HCT116 (cell line): ENCODE measurements around the gene MISP. TPM values are rescaled to one million over a fixed set of nuclear protein-coding genes. Genes with fewer than 3 reads are reported as not detected.

ENCODE experiments used
- ATAC-seq: fragments of 200-7000 bp; cut with Tn5 transposase; 2 replicates; pipeline ENCODE4 v1.9.1; 2020; ENCODE audit warnings: mild to moderate bottlenecking, moderate library complexity
- BruUV-seq: library from RNA; stranded (reverse); fragments of 400-500 nt; replicated peaks from 2 replicates; lab custom pipeline; 2021; lab: Mats Ljungman, UMichigan
- CTCF ChIA-PET: fragments of 300-600 bp; sonication (Branson Sonifier 250); formaldehyde crosslinking; loops from one replicate; lab custom pipeline; 2021; ENCODE audit warnings: antibody characterized with exemption; lab: Charles Lee
- POLR2A ChIA-PET: fragments of 300-600, 350-600 bp; sonication (Branson Sonifier 250); formaldehyde crosslinking; loops from one replicate; lab custom pipeline; 2021; ENCODE audit warnings: antibody characterized with exemption; lab: Charles Lee
- RAD21 ChIA-PET, 2 experiments: fragments of 300-600 bp; sonication (Branson Sonifier 250); formaldehyde crosslinking; loops; one replicate each; lab custom pipeline; 2023; ENCODE audit warnings: low total read pairs in 2 of 2; ENCODE audit not compliant: uncharacterized antibody in 2 of 2, unreplicated experiment in 2 of 2, low non-redundant PET in 1 of 2; lab: Charles Lee
- DNase-seq: peaks from one replicate; pipeline ENCODE4 v3.0.0-alpha.2; 2010; ENCODE audit warnings: low read depth, low spot score
- H2AFZ ChIP-seq: fragments of 200-600 bp; shearing (Covaris generic), sonication (generic); 2 replicates; pipeline ENCODE4 v1.6.1; 2017; ENCODE audit warnings: low read depth, mixed run types, mixed read lengths, antibody characterized with exemption, low read length; ENCODE audit not compliant: poor library complexity, severe bottlenecking
- H3K27ac ChIP-seq: 2 replicates; pipeline ENCODE4 v1.5.1; 2012; ENCODE audit warnings: low read depth, low read length
- H3K27me3 ChIP-seq: fragments of 200-600 bp; sonication (generic); 2 replicates; pipeline ENCODE4 v1.6.1; 2016; ENCODE audit warnings: mixed run types, low read length, mixed read lengths; ENCODE audit not compliant: insufficient read depth
- H3K36me3 ChIP-seq, 2 experiments: fragments of 200-500 bp in 1 of 2; fragments of 200-600 bp in 1 of 2; sonication (Bioruptor generic) in 1 of 2; sonication (generic) in 1 of 2; 2 replicates each; pipeline versions ENCODE4 v1.5.1 to v1.6.1; 2014 to 2016; ENCODE audit warnings: low read length in 2 of 2, inconsistent platforms in 1 of 2, mixed read lengths in 1 of 2, mixed run types in 1 of 2; ENCODE audit not compliant: insufficient read depth in 2 of 2, control insufficient read depth in 1 of 2
- H3K4me1 ChIP-seq, 2 experiments: fragments of 200-600 bp in 1 of 2; sonication (generic) in 1 of 2; 2 replicates each; pipeline versions ENCODE4 v1.5.1 to v1.6.1; 2012 to 2017; ENCODE audit warnings: low read length in 2 of 2, inconsistent platforms in 1 of 2, mild to moderate bottlenecking in 1 of 2, mixed read lengths in 1 of 2, mixed run types in 1 of 2, moderate library complexity in 1 of 2; ENCODE audit not compliant: insufficient read depth in 2 of 2, control insufficient read depth in 1 of 2
- H3K4me2 ChIP-seq: fragments of 200-600 bp; sonication (generic); 2 replicates; pipeline ENCODE4 v1.6.1; 2017; ENCODE audit warnings: mixed run types, low read length, mixed read lengths
- H3K4me3 ChIP-seq, 2 experiments: fragments of 200-600 bp in 1 of 2; sonication (generic) in 1 of 2; replicated peaks in 1 of 2; 2 replicates each; pipeline ENCODE4 v1.5.1; 2011 to 2016; ENCODE audit warnings: low read length in 2 of 2, control low read depth in 1 of 2, low read depth in 1 of 2, mild to moderate bottlenecking in 1 of 2, mixed read lengths in 1 of 2, mixed run types in 1 of 2
- H3K79me2 ChIP-seq: fragments of 200-600 bp; sonication (generic); 2 replicates; pipeline ENCODE4 v1.6.1; 2017; ENCODE audit warnings: mild to moderate bottlenecking, mixed run types, low read length, moderate library complexity, mixed read lengths; ENCODE audit not compliant: insufficient read depth
- H3K9ac ChIP-seq: fragments of 200-600 bp; sonication (generic); 2 replicates; pipeline ENCODE4 v1.6.1; 2016; ENCODE audit warnings: low read length, mixed read lengths
- H3K9me2 ChIP-seq: fragments of 200-600 bp; sonication (generic), shearing (Covaris generic); 2 replicates; pipeline ENCODE4 v1.6.1; 2017; ENCODE audit warnings: mixed run types, mild to moderate bottlenecking, moderate library complexity; ENCODE audit not compliant: insufficient read depth
- H3K9me3 ChIP-seq, 2 experiments: fragments of 200-500 bp in 1 of 2; fragments of 200-600 bp in 1 of 2; sonication (Bioruptor generic) in 1 of 2; sonication (generic) in 1 of 2; 2 replicates each; pipeline ENCODE4 v1.6.1; 2014 to 2017; ENCODE audit warnings: low read length in 2 of 2, mixed read lengths in 2 of 2, inconsistent platforms in 1 of 2, low read depth in 1 of 2, mild to moderate bottlenecking in 1 of 2, mixed run types in 1 of 2, moderate library complexity in 1 of 2; ENCODE audit not compliant: control insufficient read depth in 1 of 2, insufficient read depth in 1 of 2
- H4K20me1 ChIP-seq: fragments of 200-600 bp; sonication (generic), shearing (Covaris generic); 2 replicates; pipeline ENCODE4 v1.6.1; 2017; ENCODE audit warnings: mixed run types, mild to moderate bottlenecking, moderate library complexity; ENCODE audit not compliant: insufficient read depth
- EGR1 ChIP-seq: IDR thresholded peaks from 2 replicates; pipeline ENCODE4 v1.6.1; 2012; ENCODE audit warnings: low read depth
- EZH2phosphoT487 ChIP-seq: fragments of 200-600 bp; IDR thresholded peaks from 2 replicates; pipeline ENCODE4 v1.6.1; 2018; ENCODE audit warnings: antibody characterized with exemption, borderline replicate concordance
- JUND ChIP-seq: IDR thresholded peaks from 2 replicates; pipeline ENCODE4 v1.6.1; 2012
- POLR2A ChIP-seq: IDR thresholded peaks from 2 replicates; pipeline ENCODE4 v1.7.0; 2011; ENCODE audit warnings: borderline replicate concordance; ENCODE audit not compliant: insufficient read depth, insufficient read length; ENCODE audit errors: extremely low read depth
- RAD21 ChIP-seq: IDR thresholded peaks from 2 replicates; pipeline ENCODE4 v1.6.1; 2012; ENCODE audit warnings: low read depth, mild to moderate bottlenecking
- SIN3A ChIP-seq: IDR thresholded peaks from 2 replicates; pipeline ENCODE4 v1.6.1; 2012; ENCODE audit warnings: low read depth
- SP1 ChIP-seq: IDR thresholded peaks from 2 replicates; pipeline ENCODE4 v1.6.1; 2012; ENCODE audit warnings: low read depth
- SRF ChIP-seq: IDR thresholded peaks from 2 replicates; pipeline ENCODE4 v1.6.1; 2012; ENCODE audit warnings: low read depth
- TCF7L2 ChIP-seq: IDR thresholded peaks from 2 replicates; pipeline ENCODE4 v1.7.0; 2011; ENCODE audit warnings: borderline replicate concordance, inconsistent platforms; ENCODE audit not compliant: insufficient read depth, insufficient read length; ENCODE audit errors: extremely low read depth
- YY1 ChIP-seq: IDR thresholded peaks from 2 replicates; pipeline ENCODE4 v1.6.1; 2011; ENCODE audit warnings: low read length, low read depth, moderate library complexity, mild to moderate bottlenecking; ENCODE audit not compliant: insufficient replicate concordance; ENCODE audit errors: extremely low read depth
- ZFX ChIP-seq: fragments of 450-650 bp; IDR thresholded peaks from 2 replicates; pipeline ENCODE4 v1.6.1; 2017
- intact Hi-C: fragments of 100-400 bp; cut with micrococcal nuclease; formaldehyde crosslinking; loops from 2 replicates; pipeline ENCODE4 v1.10.0; 2022
- total RNA-seq: library from RNA; stranded (reverse); gene quantifications from one replicate; pipeline ENCODE4 v1.2.1, GENCODE V29; 2021; ENCODE audit not compliant: unreplicated experiment
- TF ChIP-seq, protein P1 (sequence below): IDR thresholded peaks from 2 replicates; pipeline ENCODE4 v1.6.1; 2012
- TF ChIP-seq, protein P2 (sequence below): IDR thresholded peaks from 2 replicates; pipeline ENCODE4 v1.6.1; 2012; ENCODE audit warnings: low read depth

The MISP gene
- total RNA-seq, 1 experiment from 2014 or later = 38.2 TPM

DNA sequence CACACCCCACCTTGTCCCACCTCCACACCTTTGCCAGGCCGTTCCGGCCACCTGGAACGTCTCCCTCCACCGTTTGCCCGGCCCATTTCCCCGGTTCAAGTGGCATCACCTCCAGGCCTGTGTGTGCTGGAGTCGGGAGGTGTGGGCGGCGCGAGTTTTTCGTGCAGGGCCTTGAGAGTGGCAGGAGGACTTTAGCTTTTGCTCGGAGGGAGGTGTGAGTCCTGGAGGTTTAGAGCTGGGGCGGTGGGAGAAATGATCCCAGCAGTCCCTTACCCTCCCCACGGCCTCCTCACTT lies 46.5 kb upstream of the MISP start (continued):
- TF ChIP-seq RAD21 (no peak), SIN3A (no peak), JUND (no peak), EZH2phosphoT487 (no peak), YY1 (no peak), TCF7L2 (no peak), SRF (no peak), SP1 (no peak)
- TF ChIP-seq, protein P1, sequence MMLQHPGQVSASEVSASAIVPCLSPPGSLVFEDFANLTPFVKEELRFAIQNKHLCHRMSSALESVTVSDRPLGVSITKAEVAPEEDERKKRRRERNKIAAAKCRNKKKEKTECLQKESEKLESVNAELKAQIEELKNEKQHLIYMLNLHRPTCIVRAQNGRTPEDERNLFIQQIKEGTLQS = no peak

DNA sequence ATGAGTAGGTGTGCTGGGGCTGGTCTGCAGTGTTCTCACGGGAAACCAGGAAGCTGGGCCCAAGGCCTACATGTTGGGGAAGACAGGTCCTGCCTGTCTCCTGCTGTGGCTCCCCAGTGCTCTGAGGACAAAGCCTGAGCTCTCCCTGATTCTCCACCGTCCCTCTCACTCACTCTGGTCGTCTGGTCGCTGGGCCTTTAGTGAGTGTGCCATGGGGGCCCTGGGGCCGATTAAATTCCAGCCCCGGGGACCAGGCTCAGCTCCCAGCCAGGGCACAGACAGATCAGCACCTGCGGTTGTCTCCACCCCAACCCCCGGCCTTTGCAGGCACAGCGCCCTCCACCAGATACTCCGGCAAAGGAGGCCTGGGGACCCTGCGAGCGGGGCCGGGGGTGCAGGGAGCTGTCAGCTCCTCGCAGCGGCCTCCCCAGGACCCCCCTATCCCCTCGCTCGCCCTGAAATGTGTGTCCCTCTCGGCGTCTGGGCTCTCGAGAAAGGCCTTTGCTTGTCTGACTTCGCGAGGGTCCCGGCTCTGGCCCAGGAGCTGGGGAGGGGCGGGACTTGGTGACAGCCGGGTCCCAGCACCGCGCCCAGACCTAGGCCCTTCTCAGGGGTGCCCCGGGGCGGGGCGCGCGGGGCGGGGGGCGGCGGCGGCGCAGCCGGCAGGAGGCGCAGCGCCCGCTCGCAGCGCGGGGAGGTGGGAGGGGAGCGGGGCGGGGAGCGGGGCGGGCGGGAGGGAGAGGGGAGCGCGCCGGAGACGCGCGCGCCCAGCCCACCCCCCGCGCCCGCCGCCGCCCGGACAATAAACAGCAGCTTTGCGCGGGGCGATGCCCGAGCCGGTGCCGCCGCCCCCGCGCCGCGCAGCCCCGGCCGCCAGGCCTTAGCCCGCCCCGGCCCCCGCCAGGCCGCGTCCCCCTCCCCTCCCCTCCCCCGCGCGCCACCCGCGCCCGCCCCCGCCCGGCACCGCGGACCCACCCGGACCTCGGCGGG lies 42.5 kb upstream of the MISP start, which contains the start of gene PALM:
PALM (plus strand) TSS at position 782 of the 990 bp plus-strand sequence. CDS start 212 bp downstream, outside the sequence.
- peak within 1 kb of the TSS; percentile 45 to 64 for H3K4me3 ChIP-seq
- peak within 1 kb of the TSS; percentile 67; the same call in 1 of the 2 replicates for H3K27ac ChIP-seq
- no peaks in the 10 kb centered on the region for H3K9me3 ChIP-seq
- no peaks in the 10 kb centered on the region for H3K9me2 ChIP-seq
- no peaks in the 10 kb centered on the region for H4K20me1 ChIP-seq
- no peak for DNase-seq
- peak; percentile 52 for ATAC-seq
- peak within 1 kb of the TSS; percentile 59 for H3K9ac ChIP-seq
- peaks cover 16 to 31% of the 10 kb centered on the region in 2 experiments for H3K4me1 ChIP-seq
- RAD21 ChIA-PET = no interaction called here
- H3K27me3 ChIP-seq = no peaks in the 10 kb centered on the region
- H2AFZ ChIP-seq = peak within 1 kb of the TSS; percentile 88
- peak within 1 kb of the TSS; percentile 85 for H3K4me2 ChIP-seq
- H3K36me3 ChIP-seq = no peaks in the 10 kb centered on the region
- TF ChIP-seq EGR1 (no peak), POLR2A (no peak), SP1 (no peak), SRF (no peak), RAD21 (no peak), ZFX (no peak; the same call in 1 of the 2 replicates)
- TF ChIP-seq, protein P2, sequence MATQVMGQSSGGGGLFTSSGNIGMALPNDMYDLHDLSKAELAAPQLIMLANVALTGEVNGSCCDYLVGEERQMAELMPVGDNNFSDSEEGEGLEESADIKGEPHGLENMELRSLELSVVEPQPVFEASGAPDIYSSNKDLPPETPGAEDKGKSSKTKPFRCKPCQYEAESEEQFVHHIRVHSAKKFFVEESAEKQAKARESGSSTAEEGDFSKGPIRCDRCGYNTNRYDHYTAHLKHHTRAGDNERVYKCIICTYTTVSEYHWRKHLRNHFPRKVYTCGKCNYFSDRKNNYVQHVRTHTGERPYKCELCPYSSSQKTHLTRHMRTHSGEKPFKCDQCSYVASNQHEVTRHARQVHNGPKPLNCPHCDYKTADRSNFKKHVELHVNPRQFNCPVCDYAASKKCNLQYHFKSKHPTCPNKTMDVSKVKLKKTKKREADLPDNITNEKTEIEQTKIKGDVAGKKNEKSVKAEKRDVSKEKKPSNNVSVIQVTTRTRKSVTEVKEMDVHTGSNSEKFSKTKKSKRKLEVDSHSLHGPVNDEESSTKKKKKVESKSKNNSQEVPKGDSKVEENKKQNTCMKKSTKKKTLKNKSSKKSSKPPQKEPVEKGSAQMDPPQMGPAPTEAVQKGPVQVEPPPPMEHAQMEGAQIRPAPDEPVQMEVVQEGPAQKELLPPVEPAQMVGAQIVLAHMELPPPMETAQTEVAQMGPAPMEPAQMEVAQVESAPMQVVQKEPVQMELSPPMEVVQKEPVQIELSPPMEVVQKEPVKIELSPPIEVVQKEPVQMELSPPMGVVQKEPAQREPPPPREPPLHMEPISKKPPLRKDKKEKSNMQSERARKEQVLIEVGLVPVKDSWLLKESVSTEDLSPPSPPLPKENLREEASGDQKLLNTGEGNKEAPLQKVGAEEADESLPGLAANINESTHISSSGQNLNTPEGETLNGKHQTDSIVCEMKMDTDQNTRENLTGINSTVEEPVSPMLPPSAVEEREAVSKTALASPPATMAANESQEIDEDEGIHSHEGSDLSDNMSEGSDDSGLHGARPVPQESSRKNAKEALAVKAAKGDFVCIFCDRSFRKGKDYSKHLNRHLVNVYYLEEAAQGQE = no peak
- TF ChIP-seq, protein P1 = no peak
- CTCF ChIA-PET = interaction anchor here (1.1 kb wide), 1 partner anchor 26 kb away, joined by 3 read pairs; no protein-coding TSS in a partner anchor
- POLR2A ChIA-PET = interaction anchor here (0.6 to 1.5 kb wide), 3 partner anchors 9 to 28 kb away, joined by 3 to 5 read pairs (median 3); no protein-coding TSS in a partner anchor
- no peaks in the 10 kb centered on the region for H3K79me2 ChIP-seq
- intact Hi-C loops = no loop called here
- BruUV-seq = no TSS peak
